Stimulated activated CD4-positive, alpha-beta T cell treated with anti-CD3 and anti-CD28 coated beads, Interleukin-2, amount 100 ng/mL, for 48 hours (primary cell): ENCODE results near the gene ANKRD53.

Source experiments
- DNase-seq, 2 donors: peaks; one replicate each; pipeline ENCODE4 v3.0.0-alpha.2; 2020

The ANKRD53 gene

GRCh38 chr2:70966681-70967080, 11.7 kb upstream of the ANKRD53 start:
- DNase-seq = no peak

GRCh38 chr2:70967189-70967588, 11.2 kb upstream of the ANKRD53 start:
- no peak for DNase-seq

- no peak for DNase-seq
Measured at GRCh38 chr2:70974592-70974991, 3.8 kb upstream of the ANKRD53 start.

GRCh38 chr2:70975237-70975636, 3.2 kb upstream of the ANKRD53 start:
- DNase-seq = no peak

GRCh38 chr2:70977605-70978205, 725 bp upstream of the ANKRD53 start:
- DNase-seq = peak in 1 of 2 donors; percentile 13

- DNase-seq = no peak
Measured at GRCh38 chr2:70979180-70979488, 704 bp downstream of the ANKRD53 start.

GRCh38 chr2:70979626-70980025, 1.2 kb downstream of the ANKRD53 start:
- no peak for DNase-seq

- no peak for DNase-seq
Measured at GRCh38 chr2:70981421-70981820, 3.0 kb downstream of the ANKRD53 start.

GRCh38 chr2:70981866-70982810, 3.7 kb downstream of the ANKRD53 start:
- no peak for DNase-seq

- no peak for DNase-seq
Measured at GRCh38 chr2:70982971-70983370, 4.5 kb downstream of the ANKRD53 start.

GRCh38 chr2:70983506-70984227, 5.2 kb downstream of the ANKRD53 start:
- no peak for DNase-seq

- no peak for DNase-seq
Measured at GRCh38 chr2:70984228-70984575, 5.8 kb downstream of the ANKRD53 start.

GRCh38 chr2:70984576-70985282, 6.3 kb downstream of the ANKRD53 start:
- DNase-seq = peak; percentile 78 to 85

GRCh38 chr2:70985283-70985688, 6.9 kb downstream of the ANKRD53 start:
- DNase-seq = no peak

- DNase-seq = no peak
Measured at GRCh38 chr2:70985956-70986355, 7.5 kb downstream of the ANKRD53 start.

GRCh38 chr2:70986499-70987189, 8.2 kb downstream of the ANKRD53 start:
- DNase-seq = no peak

- no peak for DNase-seq
Measured at GRCh38 chr2:70987386-70987785, 9.0 kb downstream of the ANKRD53 start.

- DNase-seq = no peak
Measured at GRCh38 chr2:70988151-70988550, 9.7 kb downstream of the ANKRD53 start.

GRCh38 chr2:70988726-70989648, 10.6 kb downstream of the ANKRD53 start:
- DNase-seq = no peak

GRCh38 chr2:70990216-70990615, 11.8 kb downstream of the ANKRD53 start:
- no peak for DNase-seq

GRCh38 chr2:70991142-70991541, 12.7 kb downstream of the ANKRD53 start:
- DNase-seq = no peak
